PC-3 (cell line): ENCODE measurements around the gene ANGPTL7.

ENCODE experiments used
- CTCF ChIP-seq: fragments of 300-600 bp; sonication (generic); conservative IDR thresholded peaks from 2 replicates; pipeline ENCODE4 v1.5.1; 2017; ENCODE audit warnings: antibody characterized with exemption, low read depth, mild to moderate bottlenecking, low read length
- EZH2 ChIP-seq: fragments of 300-600 bp; sonication (generic); IDR thresholded peaks from one replicate; pipeline ENCODE4 v1.6.1; 2017; ENCODE audit warnings: antibody characterized with exemption, mild to moderate bottlenecking, low read length; ENCODE audit not compliant: unreplicated experiment
- EZH2phosphoT487 ChIP-seq: fragments of 300-600 bp; sonication (generic); IDR thresholded peaks from 2 replicates; pipeline ENCODE4 v1.6.1; 2018; ENCODE audit warnings: mild to moderate bottlenecking, antibody characterized with exemption, low read length, borderline replicate concordance

GRCh38 chr1:11156963-11157362 is 32.2 kb upstream of the ANGPTL7 start:
- TF ChIP-seq CTCF (no peak), EZH2 (no peak), EZH2phosphoT487 (no peak)
